OCI-LY1 (cell line): ENCODE results near the gene FGGY.

Experiments used
- CTCF ChIP-seq: fragments of 200-600 bp; sonication (generic), shearing (Covaris generic); IDR thresholded peaks from 2 replicates; pipeline ENCODE4 v1.5.1; 2017; ENCODE audit warnings: mild to moderate bottlenecking, antibody characterized with exemption, low read length, moderate library complexity, mixed read lengths
- EZH2 ChIP-seq: fragments of 200-600 bp; sonication (generic), shearing (Covaris generic); IDR thresholded peaks from 2 replicates; pipeline ENCODE4 v1.8.0; 2017; ENCODE audit warnings: borderline replicate concordance, mixed run types, mild to moderate bottlenecking, antibody characterized with exemption, low read length, moderate library complexity, mixed read lengths

- TF ChIP-seq CTCF (no peak), EZH2 (no peak)
Observed at GRCh38 chr1:59427784-59428183, 130.9 kb downstream of the FGGY start.
